ENCODE results near the gene KCNQ4.

KCNQ4 gene

GRCh38 chr1:40748841-40749718 is 34.5 kb upstream of the KCNQ4 start:
- Histone ChIP-seq H2AFZ (ENCODE audit: low read length) (no peak overlapping the region), H3K36me3 (ENCODE audit: insufficient read depth, low read length) (peaks cover 99% of the 10 kb centered on the region), H3K27me3 (ENCODE audit: insufficient read depth, low read length) (no peaks in the 10 kb centered on the region), H3K9me3 (ENCODE audit: low read length) (no peaks in the 10 kb centered on the region), H4K20me1 (ENCODE audit: insufficient read depth, low read length) (no peaks in the 10 kb centered on the region), H3K4me2 (ENCODE audit: low read length) (no peak overlapping the region), H3K9me2 (ENCODE audit: low read depth, low read length) (no peaks in the 10 kb centered on the region), H3F3A (ENCODE audit: insufficient read depth, low read length) (no peaks in the 10 kb centered on the region), H3K79me2 (ENCODE audit: insufficient read depth, low read length) (no peaks in the 10 kb centered on the region), H3K9ac (ENCODE audit: low read length) (no peak overlapping the region), H3K27ac (ENCODE audit: low read depth, low read length, poor library complexity, severe bottlenecking) (no peak overlapping the region), H3K4me3 (ENCODE audit: low read depth, low read length, poor library complexity, severe bottlenecking) (no peak overlapping the region), H3K4me1 (ENCODE audit: insufficient read depth, low read length, severe bottlenecking) (no peaks in the 10 kb centered on the region)
- no peak for TF ChIP-seq EZH2 (IDR thresholded peaks at IDR 0.05; ENCODE audit: borderline replicate concordance, low read length)
- TF ChIP-seq, protein P1, sequence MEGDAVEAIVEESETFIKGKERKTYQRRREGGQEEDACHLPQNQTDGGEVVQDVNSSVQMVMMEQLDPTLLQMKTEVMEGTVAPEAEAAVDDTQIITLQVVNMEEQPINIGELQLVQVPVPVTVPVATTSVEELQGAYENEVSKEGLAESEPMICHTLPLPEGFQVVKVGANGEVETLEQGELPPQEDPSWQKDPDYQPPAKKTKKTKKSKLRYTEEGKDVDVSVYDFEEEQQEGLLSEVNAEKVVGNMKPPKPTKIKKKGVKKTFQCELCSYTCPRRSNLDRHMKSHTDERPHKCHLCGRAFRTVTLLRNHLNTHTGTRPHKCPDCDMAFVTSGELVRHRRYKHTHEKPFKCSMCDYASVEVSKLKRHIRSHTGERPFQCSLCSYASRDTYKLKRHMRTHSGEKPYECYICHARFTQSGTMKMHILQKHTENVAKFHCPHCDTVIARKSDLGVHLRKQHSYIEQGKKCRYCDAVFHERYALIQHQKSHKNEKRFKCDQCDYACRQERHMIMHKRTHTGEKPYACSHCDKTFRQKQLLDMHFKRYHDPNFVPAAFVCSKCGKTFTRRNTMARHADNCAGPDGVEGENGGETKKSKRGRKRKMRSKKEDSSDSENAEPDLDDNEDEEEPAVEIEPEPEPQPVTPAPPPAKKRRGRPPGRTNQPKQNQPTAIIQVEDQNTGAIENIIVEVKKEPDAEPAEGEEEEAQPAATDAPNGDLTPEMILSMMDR (IDR thresholded peaks at IDR 0.05; ENCODE audit: low read length): no peak

DNA sequence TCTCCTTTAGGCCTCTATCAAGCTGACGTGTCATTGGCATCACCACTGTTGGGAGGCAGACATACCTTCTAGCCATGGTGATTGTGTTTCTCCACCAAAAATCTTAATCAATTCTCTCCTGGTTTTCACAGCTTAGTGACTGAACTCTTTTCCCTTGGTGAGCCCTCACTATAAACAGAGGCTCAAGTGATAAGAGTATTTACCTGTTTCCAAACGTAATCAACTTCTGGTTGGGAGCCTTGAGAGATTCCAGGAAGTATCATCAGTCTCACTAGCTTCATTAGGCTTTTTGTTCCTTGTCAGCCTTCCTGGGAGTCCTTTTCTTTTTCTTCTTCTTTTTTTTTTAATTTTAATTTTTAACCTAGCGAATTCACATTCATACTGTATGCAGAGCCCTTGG is 33.8 kb upstream of the KCNQ4 start:
- no peak overlapping the region for H3K27ac ChIP-seq (ENCODE audit: low read depth, low read length, poor library complexity, severe bottlenecking)
- H3F3A ChIP-seq (ENCODE audit: insufficient read depth, low read length): no peaks in the 10 kb centered on the region
- peaks cover 99% of the 10 kb centered on the region for H3K36me3 ChIP-seq (ENCODE audit: insufficient read depth, low read length)
- H3K79me2 ChIP-seq (ENCODE audit: insufficient read depth, low read length): no peaks in the 10 kb centered on the region
- H3K9me3 ChIP-seq (ENCODE audit: low read length): no peaks in the 10 kb centered on the region
- no peak overlapping the region for H3K9ac ChIP-seq (ENCODE audit: low read length)
- H2AFZ ChIP-seq (ENCODE audit: low read length): no peak overlapping the region
- TF ChIP-seq, protein P1 (IDR thresholded peaks at IDR 0.05; ENCODE audit: low read length): no peak
- TF ChIP-seq EZH2 (IDR thresholded peaks at IDR 0.05; ENCODE audit: borderline replicate concordance, low read length): no peak
- H4K20me1 ChIP-seq (ENCODE audit: insufficient read depth, low read length): no peaks in the 10 kb centered on the region
- H3K9me2 ChIP-seq (ENCODE audit: low read depth, low read length): no peaks in the 10 kb centered on the region
- no peak overlapping the region for H3K4me2 ChIP-seq (ENCODE audit: low read length)
- H3K27me3 ChIP-seq (ENCODE audit: insufficient read depth, low read length): no peaks in the 10 kb centered on the region
- no peak overlapping the region for H3K4me3 ChIP-seq (ENCODE audit: low read depth, low read length, poor library complexity, severe bottlenecking)
- H3K4me1 ChIP-seq (ENCODE audit: insufficient read depth, low read length, severe bottlenecking): no peaks in the 10 kb centered on the region

DNA sequence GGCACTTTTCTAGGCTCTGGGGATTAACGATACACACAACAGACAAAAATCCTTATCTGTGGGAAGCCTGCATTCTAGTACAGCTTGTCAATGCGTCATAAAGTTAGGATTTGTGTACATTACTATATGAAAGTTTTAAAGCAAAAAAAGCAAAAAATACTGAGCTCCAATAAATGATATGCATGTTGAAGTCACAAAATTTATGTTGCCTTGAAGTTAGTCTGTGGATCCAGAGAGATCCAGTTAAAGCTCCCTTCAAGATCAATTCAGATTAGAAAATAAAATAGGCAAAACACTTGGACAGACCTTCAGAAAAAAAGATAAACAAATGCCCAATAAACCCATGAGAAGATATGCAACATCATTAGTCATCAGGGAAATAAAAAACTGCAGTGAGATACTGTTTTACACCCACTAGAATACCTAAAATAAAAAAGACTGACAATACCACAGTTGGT is 33.1 kb upstream of the KCNQ4 start:
- Histone ChIP-seq H3K27ac (ENCODE audit: low read depth, low read length, poor library complexity, severe bottlenecking) (no peak overlapping the region), H3K9ac (ENCODE audit: low read length) (no peak overlapping the region), H3K4me2 (ENCODE audit: low read length) (no peak overlapping the region), H3K4me3 (ENCODE audit: low read depth, low read length, poor library complexity, severe bottlenecking) (no peak overlapping the region), H4K20me1 (ENCODE audit: insufficient read depth, low read length) (no peaks in the 10 kb centered on the region), H2AFZ (ENCODE audit: low read length) (no peak overlapping the region), H3F3A (ENCODE audit: insufficient read depth, low read length) (no peaks in the 10 kb centered on the region), H3K9me2 (ENCODE audit: low read depth, low read length) (no peaks in the 10 kb centered on the region), H3K27me3 (ENCODE audit: insufficient read depth, low read length) (no peaks in the 10 kb centered on the region), H3K9me3 (ENCODE audit: low read length) (no peaks in the 10 kb centered on the region), H3K4me1 (ENCODE audit: insufficient read depth, low read length, severe bottlenecking) (no peaks in the 10 kb centered on the region), H3K36me3 (ENCODE audit: insufficient read depth, low read length) (peaks cover 99% of the 10 kb centered on the region), H3K79me2 (ENCODE audit: insufficient read depth, low read length) (no peaks in the 10 kb centered on the region)
- no peak for TF ChIP-seq EZH2 (IDR thresholded peaks at IDR 0.05; ENCODE audit: borderline replicate concordance, low read length)
